HEK293 (cell line): ENCODE results near the gene CTPS1.

ENCODE experiments used
- ZNF404 ChIP-seq: fragments of 450-650 bp; formaldehyde crosslinking; IDR thresholded peaks from 2 replicates; pipeline ENCODE4 v1.5.1; 2017; ENCODE audit warnings: missing biosample characterization, missing genetic modification characterization
- ZNF501 ChIP-seq: fragments of 450-650 bp; formaldehyde crosslinking; IDR thresholded peaks from 2 replicates; pipeline ENCODE4 v1.5.1; 2016; ENCODE audit warnings: missing biosample characterization, missing genetic modification characterization
- ZNF544 ChIP-seq: fragments of 450-650 bp; formaldehyde crosslinking; IDR thresholded peaks from 2 replicates; pipeline ENCODE4 v1.5.0; 2017; ENCODE audit warnings: missing biosample characterization, missing genetic modification characterization

DNA sequence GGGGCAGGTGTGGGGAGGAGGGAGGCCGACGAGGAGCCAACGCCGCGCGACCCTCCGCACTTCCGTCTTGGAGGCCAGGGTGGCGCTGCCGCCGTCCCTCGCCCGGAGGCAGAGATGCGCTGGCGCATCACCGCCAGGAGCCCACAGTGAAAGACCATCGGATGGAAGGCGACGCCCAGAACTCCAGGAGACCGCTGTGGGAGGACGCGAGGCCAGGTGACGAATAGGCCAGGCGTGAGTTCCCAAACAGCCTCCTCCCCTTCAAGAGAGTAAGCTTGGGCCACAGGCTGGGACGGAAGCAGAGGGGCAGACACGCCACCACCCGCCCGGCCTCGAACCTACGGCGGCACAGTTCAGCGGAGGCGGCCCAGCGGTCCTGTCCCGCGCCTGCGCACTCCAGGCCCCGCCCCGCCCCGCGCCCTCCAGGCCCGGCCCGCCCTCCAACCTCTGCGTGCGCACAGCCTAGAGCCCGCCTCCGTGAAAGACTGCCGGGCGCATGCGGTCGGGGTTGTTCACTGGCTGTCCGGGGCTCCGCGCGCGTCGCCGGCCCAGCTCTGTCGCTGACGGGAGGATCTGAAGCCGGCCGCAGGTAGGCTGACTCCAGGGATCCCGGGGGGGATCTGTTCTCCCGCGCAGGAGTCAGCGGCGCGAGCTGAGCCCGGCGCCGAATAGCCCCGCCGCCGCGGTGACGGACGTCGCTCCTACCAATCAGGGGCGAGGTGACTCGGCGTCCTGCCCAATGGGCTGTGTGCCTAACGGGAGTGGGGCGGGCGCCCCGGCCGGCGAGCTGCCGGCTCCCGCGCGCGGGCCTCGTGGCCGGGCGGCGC lies at the start of gene CTPS1:
- TF ChIP-seq ZNF501 (tag by site-specific recombination), result peak; percentile 63; the same call in 1 of the 2 replicates
- TF ChIP-seq ZNF544 (tag by site-specific recombination), result no peak
- no peak for TF ChIP-seq ZNF404 (tag by site-specific recombination)
